ENCODE results near the gene SPATA16.
"Not testable (repeated sequence)": the region's sequence is repeated elsewhere in the genome, so short reads cannot be mapped to it uniquely, and the experiment has no call there.

The SPATA16 gene

GRCh38 chr3:172974969-172975368 is 166.1 kb downstream of the SPATA16 start:
- no peak for TF ChIP-seq CTCF (IDR thresholded peaks at IDR 0.05; ENCODE audit: borderline replicate concordance, insufficient read depth, low read depth, low read length)

GRCh38 chr3:172973799-172974198 is 167.2 kb downstream of the SPATA16 start:
- TF ChIP-seq CTCF (IDR thresholded peaks at IDR 0.05; ENCODE audit: borderline replicate concordance, insufficient read depth, low read depth, low read length), result no peak
- H3K4me3 ChIP-seq (ENCODE audit: low read depth, low read length), result no peak overlapping the region

More at GRCh38 chr3:172974969-172975368, 166.1 kb downstream of the SPATA16 start:
- H3K4me3 ChIP-seq (ENCODE audit: low read depth, low read length), result no peak overlapping the region

GRCh38 chr3:172972717-172973116 is 168.3 kb downstream of the SPATA16 start:
- no peak for TF ChIP-seq CTCF (IDR thresholded peaks at IDR 0.05; ENCODE audit: borderline replicate concordance, insufficient read depth, low read depth, low read length)
- H3K4me3 ChIP-seq (ENCODE audit: low read depth, low read length), result no peak overlapping the region

DNA sequence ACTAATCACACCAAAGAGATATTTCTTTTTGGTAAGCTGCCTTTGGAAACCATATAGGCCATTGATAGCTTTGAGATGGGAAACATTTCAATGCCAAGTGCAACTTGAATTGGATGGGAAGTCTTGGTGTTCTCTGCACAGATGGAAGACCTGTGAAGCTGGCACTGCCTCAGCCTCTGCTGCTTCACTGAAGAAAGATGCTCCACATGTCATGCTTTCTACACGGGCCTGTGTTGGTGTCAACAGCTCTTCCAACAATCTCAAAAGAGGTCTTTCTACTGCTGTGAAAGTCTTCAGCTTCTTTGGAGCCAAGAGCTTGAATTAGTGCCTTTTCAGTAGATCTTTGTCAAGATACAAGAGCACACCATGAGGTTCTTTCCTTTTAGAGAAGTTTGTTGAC is 169.0 kb downstream of the SPATA16 start:
- TF ChIP-seq CTCF (IDR thresholded peaks at IDR 0.05; ENCODE audit: borderline replicate concordance, insufficient read depth, low read depth, low read length), result no peak
- no peak overlapping the region for H3K4me3 ChIP-seq (ENCODE audit: low read depth, low read length)

- H3K4me3 ChIP-seq (ENCODE audit: low read depth, low read length), result no peak overlapping the region
- TF ChIP-seq CTCF (IDR thresholded peaks at IDR 0.05; ENCODE audit: borderline replicate concordance, insufficient read depth, low read depth, low read length), result no peak
Observed at GRCh38 chr3:172968646-172969045, 172.4 kb downstream of the SPATA16 start.

- TF ChIP-seq CTCF (IDR thresholded peaks at IDR 0.05; ENCODE audit: borderline replicate concordance, insufficient read depth, low read depth, low read length), result no peak
- H3K4me3 ChIP-seq (ENCODE audit: low read depth, low read length), result no peak overlapping the region
Observed at GRCh38 chr3:172965256-172965655, 175.8 kb downstream of the SPATA16 start.

- not testable (repeated sequence) for H3K4me3 ChIP-seq (ENCODE audit: low read depth, low read length)
Observed at GRCh38 chr3:172960626-172961182, 180.3 kb downstream of the SPATA16 start.

DNA sequence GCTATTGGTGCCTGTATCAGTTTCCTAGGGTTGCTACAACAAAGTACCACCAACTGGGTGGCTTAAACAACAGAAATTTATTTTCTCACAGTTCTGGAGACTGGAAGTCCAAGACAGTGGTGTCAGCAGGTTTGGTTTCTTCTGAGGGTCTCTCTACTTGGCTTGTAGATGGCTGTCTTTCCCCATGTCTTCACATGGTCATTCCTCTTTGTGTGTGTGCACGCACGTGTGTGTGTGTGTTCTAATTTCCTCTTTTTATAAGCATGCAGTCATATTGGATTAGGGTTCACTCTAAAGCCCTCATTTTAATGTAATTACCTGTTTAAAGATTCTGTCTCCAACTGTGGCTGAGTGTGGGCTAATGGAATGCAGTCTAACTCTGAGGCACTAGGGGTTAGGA is 182.5 kb downstream of the SPATA16 start:
- TF ChIP-seq CTCF (IDR thresholded peaks at IDR 0.05; ENCODE audit: borderline replicate concordance, insufficient read depth, low read depth, low read length), result no peak
- no peak overlapping the region for H3K4me3 ChIP-seq (ENCODE audit: low read depth, low read length)
